Mesenchymal stem cell (in vitro differentiated cells and primary cell): ENCODE results near the gene TNFAIP8L3.
A peak's percentile ranks its signal among the peaks of the same experiment; 100 is the strongest.

Experiments used
- DNase-seq: peaks from one replicate; pipeline ENCODE4 v3.0.0-alpha.2; 2013
- H2AFZ ChIP-seq: one replicate; pipeline ENCODE4 v1.6.1; 2013; ENCODE audit warnings: low read depth, mild to moderate bottlenecking, control low read depth, inconsistent platforms, low read length, moderate library complexity
- H2AK5ac ChIP-seq: 2 replicates; pipeline ENCODE4 v1.6.1; 2013; ENCODE audit warnings: low read length, moderate library complexity, mild to moderate bottlenecking, inconsistent platforms; ENCODE audit not compliant: severe bottlenecking
- H2BK120ac ChIP-seq: one replicate; pipeline ENCODE4 v1.6.1; 2013; ENCODE audit warnings: low read depth, mild to moderate bottlenecking, inconsistent platforms, low read length, moderate library complexity
- H2BK12ac ChIP-seq, 2 experiments: one replicate each; pipeline ENCODE4 v1.6.1; 2013; ENCODE audit warnings: inconsistent platforms in 2 of 2, low read length in 2 of 2, mild to moderate bottlenecking in 2 of 2, moderate library complexity in 2 of 2, control low read depth in 1 of 2
- H2BK15ac ChIP-seq: one replicate; pipeline ENCODE4 v1.6.1; 2013; ENCODE audit warnings: mild to moderate bottlenecking, low read depth, inconsistent platforms; ENCODE audit not compliant: poor library complexity, severe bottlenecking
- H2BK5ac ChIP-seq: 2 replicates; pipeline ENCODE4 v1.6.1; 2013; ENCODE audit warnings: low read depth, mild to moderate bottlenecking, low read length, control low read depth, inconsistent platforms; ENCODE audit not compliant: poor library complexity, severe bottlenecking
- H3K14ac ChIP-seq, 2 experiments: one replicate each; pipeline ENCODE4 v1.6.1; 2013; ENCODE audit warnings: inconsistent platforms in 2 of 2, low read length in 2 of 2, control low read depth in 1 of 2, mild to moderate bottlenecking in 1 of 2, moderate library complexity in 1 of 2
- H3K18ac ChIP-seq, 2 experiments: one replicate each; pipeline ENCODE4 v1.6.1; 2013; ENCODE audit warnings: inconsistent platforms in 2 of 2, low read length in 2 of 2, control low read depth in 1 of 2, low read depth in 1 of 2, mild to moderate bottlenecking in 1 of 2
- H3K23ac ChIP-seq, 2 experiments: one replicate each; pipeline ENCODE4 v1.6.1; 2013; ENCODE audit warnings: inconsistent platforms in 2 of 2, low read length in 2 of 2, mild to moderate bottlenecking in 2 of 2, moderate library complexity in 2 of 2, control low read depth in 1 of 2
- H3K27ac ChIP-seq: 2 replicates; pipeline ENCODE4 v1.5.1; 2013; ENCODE audit warnings: mild to moderate bottlenecking, moderate library complexity, low read length, control low read depth, inconsistent platforms; ENCODE audit not compliant: poor library complexity, severe bottlenecking
- H3K27me3 ChIP-seq, 2 experiments: 2 replicates each; pipeline versions ENCODE4 v1.6.1 to v1.7.0; 2013; ENCODE audit warnings: low read length in 2 of 2, mild to moderate bottlenecking in 2 of 2, moderate library complexity in 2 of 2, control low read depth in 1 of 2, inconsistent platforms in 1 of 2; ENCODE audit not compliant: control insufficient read depth in 1 of 2, insufficient read depth in 1 of 2
- H3K36me3 ChIP-seq, 2 experiments: 2 replicates each; pipeline versions ENCODE4 v1.6.1 to v1.7.0; 2013; ENCODE audit warnings: low read length in 2 of 2, control low read depth in 1 of 2, inconsistent platforms in 1 of 2, low read depth in 1 of 2, mild to moderate bottlenecking in 1 of 2; ENCODE audit not compliant: insufficient read depth in 2 of 2, control insufficient read depth in 1 of 2
- H3K4ac ChIP-seq, 2 experiments: one replicate each; pipeline ENCODE4 v1.6.1; 2013; ENCODE audit warnings: inconsistent platforms in 2 of 2, low read length in 2 of 2, mild to moderate bottlenecking in 2 of 2, moderate library complexity in 2 of 2, control low read depth in 1 of 2, low read depth in 1 of 2
- H3K4me1 ChIP-seq: 2 replicates; pipeline ENCODE4 v1.6.1; 2013; ENCODE audit warnings: low read depth, low read length, control low read depth; ENCODE audit not compliant: control insufficient read depth, insufficient read depth
- H3K4me2 ChIP-seq: 2 replicates; pipeline ENCODE4 v1.6.1; 2013; ENCODE audit warnings: low read length, mild to moderate bottlenecking, inconsistent platforms; ENCODE audit not compliant: poor library complexity, severe bottlenecking
- H3K4me3 ChIP-seq, 2 experiments: 2 replicates each; pipeline versions ENCODE4 v1.5.1 to v1.7.0; 2013; ENCODE audit warnings: low read length in 2 of 2, mild to moderate bottlenecking in 2 of 2, control low read depth in 1 of 2, low read depth in 1 of 2; ENCODE audit not compliant: insufficient read depth in 1 of 2
- H3K79me1 ChIP-seq: replicated peaks from 2 replicates; pipeline ENCODE4 v1.6.1; 2013; ENCODE audit warnings: mild to moderate bottlenecking, control low read depth, low read length, inconsistent platforms; ENCODE audit not compliant: poor library complexity, severe bottlenecking
- H3K9ac ChIP-seq: 2 replicates; pipeline ENCODE4 v1.7.0; 2013; ENCODE audit warnings: mild to moderate bottlenecking, low read length, moderate library complexity
- H3K9me3 ChIP-seq: 2 replicates; pipeline ENCODE4 v1.7.0; 2013; ENCODE audit warnings: mild to moderate bottlenecking, low read length; ENCODE audit not compliant: control insufficient read depth
- H4K8ac ChIP-seq: one replicate; pipeline ENCODE4 v1.6.1; 2013; ENCODE audit warnings: inconsistent platforms, mild to moderate bottlenecking, low read length, moderate library complexity
- H4K91ac ChIP-seq: one replicate; pipeline ENCODE4 v1.6.1; 2013; ENCODE audit warnings: mild to moderate bottlenecking, low read length, inconsistent platforms
- WGBS: methylation state at CpG from one replicate; pipeline ENCODE4 v1.1.7; 2013; ENCODE audit warnings: mixed read lengths; 5-methylcytosine and 5-hydroxymethylcytosine counted together

The TNFAIP8L3 gene

GRCh38 chr15:51108933-51109550 is 14.3 kb upstream of the TNFAIP8L3 start:
- Histone ChIP-seq H3K9ac (peak overlapping the region; percentile 58), H3K23ac (no peak overlapping the region), H3K18ac (no peak overlapping the region), H3K79me1 (no peaks in the 10 kb centered on the region), H4K8ac (no peak overlapping the region), H3K4me2 (no peak overlapping the region), H2AFZ (no peak overlapping the region), H3K4ac (no peak overlapping the region), H3K4me1 (no peaks in the 10 kb centered on the region), H2BK5ac (no peak overlapping the region), H2AK5ac (no peak overlapping the region), H2BK120ac (no peak overlapping the region), H3K36me3 (no peaks in the 10 kb centered on the region), H3K27ac (no peak overlapping the region), H3K27me3 (peaks cover 0 to 14% of the 10 kb centered on the region in 2 experiments), H3K4me3 (peak overlapping the region in 1 of 2 experiments; percentile 14), H3K9me3 (no peaks in the 10 kb centered on the region), H2BK15ac (no peak overlapping the region), H3K14ac (no peak overlapping the region), H4K91ac (no peak overlapping the region), H2BK12ac (peak overlapping the region in 1 of 2 experiments; percentile 15)
- DNase-seq: peak; percentile 30
- 77% methylated on average over 3 of the region's 3 CpGs for WGBS

- H3K4me2 ChIP-seq: no peak overlapping the region
- H3K4me3 ChIP-seq: no peak overlapping the region
- DNase-seq: no peak
- no peak overlapping the region for H3K23ac ChIP-seq
- no peak overlapping the region for H3K27ac ChIP-seq
- no peak overlapping the region for H3K14ac ChIP-seq
- no peak overlapping the region for H4K8ac ChIP-seq
- H3K18ac ChIP-seq: no peak overlapping the region
- H3K4me1 ChIP-seq: no peaks in the 10 kb centered on the region
- no peaks in the 10 kb centered on the region for H3K36me3 ChIP-seq
- no peak overlapping the region for H3K9ac ChIP-seq
- no peak overlapping the region for H3K4ac ChIP-seq
- H3K27me3 ChIP-seq: peaks cover 0 to 18% of the 10 kb centered on the region in 2 experiments
- H2AFZ ChIP-seq: no peak overlapping the region
- no peak overlapping the region for H2AK5ac ChIP-seq
- H2BK120ac ChIP-seq: no peak overlapping the region
- H3K9me3 ChIP-seq: no peaks in the 10 kb centered on the region
- 99% methylated on average over 2 of the region's 3 CpGs for WGBS
- H2BK5ac ChIP-seq: no peak overlapping the region
- H2BK15ac ChIP-seq: no peak overlapping the region
- no peak overlapping the region for H2BK12ac ChIP-seq
- H3K79me1 ChIP-seq: no peaks in the 10 kb centered on the region
- H4K91ac ChIP-seq: no peak overlapping the region
These were observed 12.9 kb upstream of the TNFAIP8L3 start for GRCh38 chr15:51107612-51108011.

DNA sequence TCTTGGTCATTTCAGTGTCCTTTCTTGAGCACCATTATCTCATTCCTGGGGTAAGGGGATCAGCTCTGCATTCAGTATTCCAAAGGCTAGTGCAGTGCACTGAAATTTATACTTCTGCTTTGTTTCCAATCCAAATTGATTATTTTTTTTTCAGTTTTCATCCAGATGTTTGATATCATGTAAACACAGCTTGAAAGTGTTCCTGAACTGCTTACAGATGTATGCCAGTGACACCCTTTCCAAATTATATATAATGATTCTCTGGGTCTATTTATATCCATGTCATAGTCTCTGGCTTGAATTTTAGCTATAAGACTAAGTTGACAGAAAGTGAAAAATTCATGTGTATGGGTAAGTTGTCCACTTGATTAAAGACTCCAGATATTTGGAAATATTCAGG is 11.8 kb upstream of the TNFAIP8L3 start:
- Histone ChIP-seq H3K4me3 (no peak overlapping the region), H2BK15ac (no peak overlapping the region), H2AK5ac (no peak overlapping the region), H2BK12ac (no peak overlapping the region), H3K79me1 (no peaks in the 10 kb centered on the region), H3K4me1 (no peaks in the 10 kb centered on the region), H3K18ac (no peak overlapping the region), H2AFZ (no peak overlapping the region), H3K4ac (no peak overlapping the region), H4K91ac (no peak overlapping the region), H3K27ac (no peak overlapping the region), H2BK5ac (no peak overlapping the region), H3K9me3 (no peaks in the 10 kb centered on the region), H3K36me3 (no peaks in the 10 kb centered on the region), H2BK120ac (no peak overlapping the region), H3K27me3 (peaks cover 0 to 18% of the 10 kb centered on the region in 2 experiments), H3K23ac (no peak overlapping the region), H3K4me2 (no peak overlapping the region), H3K9ac (no peak overlapping the region), H4K8ac (no peak overlapping the region), H3K14ac (no peak overlapping the region)
- DNase-seq: no peak

GRCh38 chr15:51105430-51106016 is 10.8 kb upstream of the TNFAIP8L3 start:
- Histone ChIP-seq H3K14ac (no peak overlapping the region), H4K91ac (no peak overlapping the region), H2AFZ (no peak overlapping the region), H3K4ac (no peak overlapping the region), H3K18ac (no peak overlapping the region), H2BK5ac (no peak overlapping the region), H3K27me3 (peaks cover 0 to 25% of the 10 kb centered on the region in 2 experiments), H3K4me1 (no peaks in the 10 kb centered on the region), H3K4me3 (no peak overlapping the region), H2AK5ac (no peak overlapping the region), H3K4me2 (no peak overlapping the region), H3K27ac (no peak overlapping the region), H3K9me3 (no peaks in the 10 kb centered on the region), H3K79me1 (no peaks in the 10 kb centered on the region), H2BK15ac (no peak overlapping the region), H3K9ac (no peak overlapping the region), H2BK12ac (no peak overlapping the region), H4K8ac (no peak overlapping the region), H3K23ac (no peak overlapping the region), H2BK120ac (no peak overlapping the region), H3K36me3 (no peaks in the 10 kb centered on the region)
- DNase-seq: no peak
- WGBS: 81% methylated on average over 2 of the region's 4 CpGs
